ENCODE data around the gene RELL1. TPM values are rescaled to one million over a fixed set of nuclear protein-coding genes. Genes with fewer than 3 reads are reported as not detected.

The RELL1 gene
- total RNA-seq, 2 experiments from 2014 or later, result 53.5 to 62.3 TPM

DNA sequence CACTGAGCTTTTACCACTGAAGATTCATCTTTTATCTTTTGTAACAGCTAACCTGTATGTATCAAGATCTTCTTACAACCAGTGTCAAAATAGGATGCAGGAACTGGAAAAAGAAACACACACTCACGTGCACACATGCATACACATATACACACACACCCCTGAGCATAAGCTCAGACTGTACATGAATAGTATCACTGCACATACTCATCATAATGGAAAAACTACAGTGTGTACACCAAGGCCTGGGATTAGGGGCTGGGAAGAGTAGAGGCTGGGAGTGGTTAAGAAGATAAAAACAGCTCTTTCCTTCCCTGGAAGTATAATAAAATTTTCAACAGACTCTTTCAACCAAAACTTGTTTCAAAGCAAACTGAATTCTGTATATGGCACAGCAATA lies 73.4 kb downstream of the RELL1 start:
- Histone ChIP-seq H3K4me1 (ENCODE audit: insufficient read depth, low read length, poor library complexity, severe bottlenecking) (peaks cover 20% of the 10 kb centered on the region), H3K36me3 (ENCODE audit: insufficient read depth, low read length) (peaks cover 45% of the 10 kb centered on the region), H2AFZ (ENCODE audit: low read length) (no peak overlapping the region), H3K4me2 (ENCODE audit: low read length) (no peak overlapping the region), H3K9me3 (ENCODE audit: low read length) (no peaks in the 10 kb centered on the region), H3K9me2 (ENCODE audit: insufficient read depth, low read length) (no peaks in the 10 kb centered on the region), H3K79me2 (ENCODE audit: insufficient read depth, low read depth, low read length) (no peaks in the 10 kb centered on the region), H3K27ac (ENCODE audit: low read depth, low read length, poor library complexity, severe bottlenecking) (no peak overlapping the region), H3K4me3 (ENCODE audit: low read depth, low read length, poor library complexity, severe bottlenecking) (no peak overlapping the region), H4K20me1 (ENCODE audit: insufficient read depth, low read length) (0 out of 2 replicates have a peak, but pooled peaks cover 4% of the 10 kb centered on the region)
- intact Hi-C loops (cut with micrococcal nuclease; ENCODE audit: unreplicated experiment), result no loop called here
- no peak for DNase-seq (ENCODE audit: low spot score)
- BruUV-seq (replicated peaks), result TSS peak; percentile 29
- CTCF ChIA-PET (ENCODE audit: unreplicated experiment), result interaction anchor here (0.5 kb wide), 1 partner anchor 39 kb away, joined by 3 read pairs; no protein-coding TSS in a partner anchor
- TF ChIP-seq EZH2phosphoT487 (IDR thresholded peaks at IDR 0.05; ENCODE audit: borderline replicate concordance, low read depth, low read length), result no peak
- TF ChIP-seq, protein P1, sequence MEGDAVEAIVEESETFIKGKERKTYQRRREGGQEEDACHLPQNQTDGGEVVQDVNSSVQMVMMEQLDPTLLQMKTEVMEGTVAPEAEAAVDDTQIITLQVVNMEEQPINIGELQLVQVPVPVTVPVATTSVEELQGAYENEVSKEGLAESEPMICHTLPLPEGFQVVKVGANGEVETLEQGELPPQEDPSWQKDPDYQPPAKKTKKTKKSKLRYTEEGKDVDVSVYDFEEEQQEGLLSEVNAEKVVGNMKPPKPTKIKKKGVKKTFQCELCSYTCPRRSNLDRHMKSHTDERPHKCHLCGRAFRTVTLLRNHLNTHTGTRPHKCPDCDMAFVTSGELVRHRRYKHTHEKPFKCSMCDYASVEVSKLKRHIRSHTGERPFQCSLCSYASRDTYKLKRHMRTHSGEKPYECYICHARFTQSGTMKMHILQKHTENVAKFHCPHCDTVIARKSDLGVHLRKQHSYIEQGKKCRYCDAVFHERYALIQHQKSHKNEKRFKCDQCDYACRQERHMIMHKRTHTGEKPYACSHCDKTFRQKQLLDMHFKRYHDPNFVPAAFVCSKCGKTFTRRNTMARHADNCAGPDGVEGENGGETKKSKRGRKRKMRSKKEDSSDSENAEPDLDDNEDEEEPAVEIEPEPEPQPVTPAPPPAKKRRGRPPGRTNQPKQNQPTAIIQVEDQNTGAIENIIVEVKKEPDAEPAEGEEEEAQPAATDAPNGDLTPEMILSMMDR (conservative IDR thresholded peaks at IDR 0.05; ENCODE audit: low read length), result no peak
- POLR2A ChIA-PET, result interaction anchor here (0.6 to 1.2 kb wide), 4 partner anchors 11 to 883 kb away, joined by 3 to 7 read pairs (median 4); partner anchors contain the start of gene PGM2

DNA sequence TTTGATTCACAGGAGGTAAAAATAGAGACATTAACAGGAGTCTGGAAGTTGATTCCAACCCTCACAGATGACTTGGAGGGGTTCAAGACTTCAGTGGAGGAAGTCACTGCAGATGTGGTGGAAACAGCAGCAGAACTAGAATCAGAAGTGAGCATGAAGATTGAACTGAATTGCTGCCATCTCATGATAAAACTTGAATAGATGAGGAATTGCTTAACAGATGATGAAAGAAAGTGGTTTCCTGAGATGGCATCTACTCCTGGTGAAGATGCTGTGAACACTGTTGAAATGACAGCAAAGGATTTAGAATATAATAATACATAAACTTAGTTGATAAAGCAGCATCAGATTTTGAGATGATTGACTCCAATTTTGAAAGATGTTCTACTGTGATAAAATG lies 76.5 kb downstream of the RELL1 start:
- Histone ChIP-seq H3K27ac (ENCODE audit: low read depth, low read length, poor library complexity, severe bottlenecking) (no peak overlapping the region), H4K20me1 (ENCODE audit: insufficient read depth, low read length) (no peaks in the 10 kb centered on the region), H3K9me2 (ENCODE audit: insufficient read depth, low read length) (no peaks in the 10 kb centered on the region), H3K4me1 (ENCODE audit: insufficient read depth, low read length, poor library complexity, severe bottlenecking) (no peaks in the 10 kb centered on the region), H3K79me2 (ENCODE audit: insufficient read depth, low read depth, low read length) (no peaks in the 10 kb centered on the region), H3K4me2 (ENCODE audit: low read length) (no peak overlapping the region), H3K36me3 (ENCODE audit: insufficient read depth, low read length) (peaks cover 39% of the 10 kb centered on the region), H2AFZ (ENCODE audit: low read length) (no peak overlapping the region), H3K9me3 (ENCODE audit: low read length) (no peaks in the 10 kb centered on the region), H3K4me3 (ENCODE audit: low read depth, low read length, poor library complexity, severe bottlenecking) (no peak overlapping the region)
- BruUV-seq (replicated peaks), result no TSS peak
- POLR2A ChIA-PET, result no interaction called here
- no peak for DNase-seq (ENCODE audit: low spot score)
- no peak for TF ChIP-seq EZH2phosphoT487 (IDR thresholded peaks at IDR 0.05; ENCODE audit: borderline replicate concordance, low read depth, low read length)
- TF ChIP-seq, protein P1 (conservative IDR thresholded peaks at IDR 0.05; ENCODE audit: low read length), result no peak
- intact Hi-C loops (cut with micrococcal nuclease; ENCODE audit: unreplicated experiment), result loop anchor here (10.0 kb wide), 1 partner anchor 425 kb away; no protein-coding TSS in a partner anchor
- CTCF ChIA-PET (ENCODE audit: unreplicated experiment), result no interaction called here

DNA sequence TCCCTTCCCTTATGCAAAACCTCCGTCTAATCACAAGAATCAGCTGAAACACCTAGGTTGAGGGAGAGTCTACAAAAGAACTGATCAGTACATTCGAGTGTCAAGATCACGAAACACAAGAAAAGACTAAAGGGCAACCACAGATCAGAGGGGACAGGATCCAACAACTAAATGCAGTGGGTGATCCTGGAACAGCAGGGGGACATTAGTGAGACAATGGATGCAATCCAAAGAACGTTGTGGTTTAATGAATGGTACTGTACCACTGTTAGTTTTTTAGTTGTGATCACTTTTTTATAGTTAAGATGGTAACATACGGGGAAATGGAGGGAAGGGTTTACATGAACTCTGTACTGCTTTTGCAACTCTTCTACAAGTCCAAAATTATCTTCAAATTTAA lies 79.2 kb downstream of the RELL1 start:
- Histone ChIP-seq H4K20me1 (ENCODE audit: insufficient read depth, low read length) (no peaks in the 10 kb centered on the region), H3K4me3 (ENCODE audit: low read depth, low read length, poor library complexity, severe bottlenecking) (no peak overlapping the region), H3K27ac (ENCODE audit: low read depth, low read length, poor library complexity, severe bottlenecking) (no peak overlapping the region), H3K4me1 (ENCODE audit: insufficient read depth, low read length, poor library complexity, severe bottlenecking) (no peaks in the 10 kb centered on the region), H2AFZ (ENCODE audit: low read length) (no peak overlapping the region), H3K4me2 (ENCODE audit: low read length) (no peak overlapping the region), H3K9me2 (ENCODE audit: insufficient read depth, low read length) (no peaks in the 10 kb centered on the region), H3K79me2 (ENCODE audit: insufficient read depth, low read depth, low read length) (no peaks in the 10 kb centered on the region), H3K9me3 (ENCODE audit: low read length) (no peaks in the 10 kb centered on the region), H3K36me3 (ENCODE audit: insufficient read depth, low read length) (peaks cover 21% of the 10 kb centered on the region)
- no peak for DNase-seq (ENCODE audit: low spot score)
- intact Hi-C loops (cut with micrococcal nuclease; ENCODE audit: unreplicated experiment), result loop anchor here (10.0 kb wide), 1 partner anchor 428 kb away; no protein-coding TSS in a partner anchor
- CTCF ChIA-PET (ENCODE audit: unreplicated experiment), result no interaction called here
- no TSS peak for BruUV-seq (replicated peaks)
- TF ChIP-seq EZH2phosphoT487 (IDR thresholded peaks at IDR 0.05; ENCODE audit: borderline replicate concordance, low read depth, low read length), result no peak
- TF ChIP-seq, protein P1 (conservative IDR thresholded peaks at IDR 0.05; ENCODE audit: low read length), result no peak
- POLR2A ChIA-PET, result no interaction called here
